MCF 10A (cell line): ENCODE measurements around the gene CSTA. TPM values are rescaled to one million over a fixed set of nuclear protein-coding genes. Genes with fewer than 3 reads are reported as not detected.

Experiments used
- BruUV-seq: library from RNA; stranded (reverse); fragments of 400-500 nt; replicated peaks from 2 replicates; lab custom pipeline; 2021; lab: Mats Ljungman, UMichigan
- CTCF ChIA-PET: fragments of 300-600 bp; sonication (Branson Sonifier 250); formaldehyde crosslinking; extraction: SDS; loops from one replicate; lab custom pipeline; 2021; ENCODE audit warnings: antibody characterized with exemption, inconsistent platforms; lab: Yijun Ruan, JAX
- POLR2A ChIA-PET: fragments of 300-600, 350-650 bp; sonication (Branson Sonifier 250); formaldehyde crosslinking; extraction: SDS; loops from one replicate; lab custom pipeline; 2020; ENCODE audit warnings: antibody characterized with exemption, inconsistent platforms; lab: Yijun Ruan, JAX
- DNase-seq: peaks from one replicate; pipeline ENCODE4 v3.0.0-alpha.2; 2018; ENCODE audit not compliant: unreplicated experiment
- H3K27ac Mint-ChIP-seq: one replicate; pipeline ENCODE4 v1.8.0; 2022; ENCODE audit warnings: mild to moderate bottlenecking, low read depth, mixed read lengths; ENCODE audit not compliant: unreplicated experiment
- H3K27me3 Mint-ChIP-seq: one replicate; pipeline ENCODE4 v1.8.0; 2022; ENCODE audit warnings: mixed read lengths; ENCODE audit not compliant: insufficient read depth, unreplicated experiment
- H3K36me3 Mint-ChIP-seq: one replicate; pipeline ENCODE4 v1.8.0; 2022; ENCODE audit warnings: mild to moderate bottlenecking, moderate library complexity, mixed read lengths; ENCODE audit not compliant: insufficient read depth, unreplicated experiment
- H3K4me1 Mint-ChIP-seq: one replicate; pipeline ENCODE4 v1.8.0; 2022; ENCODE audit warnings: mixed read lengths; ENCODE audit not compliant: insufficient read depth, unreplicated experiment
- H3K4me3 Mint-ChIP-seq: one replicate; pipeline ENCODE4 v1.8.0; 2022; ENCODE audit warnings: mild to moderate bottlenecking, moderate library complexity, mixed read lengths; ENCODE audit not compliant: unreplicated experiment
- H3K9me3 Mint-ChIP-seq: one replicate; pipeline ENCODE4 v1.8.0; 2022; ENCODE audit warnings: mixed read lengths; ENCODE audit not compliant: unreplicated experiment
- intact Hi-C: fragments of 100-400 bp; cut with micrococcal nuclease; formaldehyde crosslinking; loops from 2 replicates; pipeline ENCODE4 v1.14.1; 2022
- total RNA-seq: library from RNA; stranded (reverse); gene quantifications from 2 replicates; pipeline ENCODE4 v1.2.3, GENCODE V29; 2022
- TF ChIP-seq, protein P1 (sequence below): fragments of 200-600 bp; IDR thresholded peaks from one replicate; pipeline ENCODE4 v1.8.0; 2022; ENCODE audit warnings: antibody characterized with exemption, mild to moderate bottlenecking; ENCODE audit not compliant: unreplicated experiment

Gene CSTA
- total RNA-seq, 1 experiment from 2014 or later: 133 TPM

- ChIA-PET POLR2A (interaction anchor here (0.7 to 11.3 kb wide), 6 partner anchors 25 to 65 kb away, joined by 3 to 89 read pairs (median 4); partner anchors contain the start of genes FAM162A and MIX23), CTCF (interaction anchor here (0.6 to 7.9 kb wide), 7 partner anchors 25 to 256 kb away, joined by 3 to 165 read pairs (median 4); partner anchors contain the start of gene MIX23)
- Mint-ChIP-seq H3K36me3 (peaks cover 38% of the 10 kb centered on the region), H3K27me3 (no peaks in the 10 kb centered on the region), H3K4me3 (no peak overlapping the region), H3K27ac (no peak overlapping the region), H3K9me3 (no peaks in the 10 kb centered on the region), H3K4me1 (peaks cover 21% of the 10 kb centered on the region)
- DNase-seq: no peak
- intact Hi-C loops: loop anchor here (2.0 kb wide), 1 partner anchor 99 kb away; no protein-coding TSS in a partner anchor
- TF ChIP-seq, protein P1, sequence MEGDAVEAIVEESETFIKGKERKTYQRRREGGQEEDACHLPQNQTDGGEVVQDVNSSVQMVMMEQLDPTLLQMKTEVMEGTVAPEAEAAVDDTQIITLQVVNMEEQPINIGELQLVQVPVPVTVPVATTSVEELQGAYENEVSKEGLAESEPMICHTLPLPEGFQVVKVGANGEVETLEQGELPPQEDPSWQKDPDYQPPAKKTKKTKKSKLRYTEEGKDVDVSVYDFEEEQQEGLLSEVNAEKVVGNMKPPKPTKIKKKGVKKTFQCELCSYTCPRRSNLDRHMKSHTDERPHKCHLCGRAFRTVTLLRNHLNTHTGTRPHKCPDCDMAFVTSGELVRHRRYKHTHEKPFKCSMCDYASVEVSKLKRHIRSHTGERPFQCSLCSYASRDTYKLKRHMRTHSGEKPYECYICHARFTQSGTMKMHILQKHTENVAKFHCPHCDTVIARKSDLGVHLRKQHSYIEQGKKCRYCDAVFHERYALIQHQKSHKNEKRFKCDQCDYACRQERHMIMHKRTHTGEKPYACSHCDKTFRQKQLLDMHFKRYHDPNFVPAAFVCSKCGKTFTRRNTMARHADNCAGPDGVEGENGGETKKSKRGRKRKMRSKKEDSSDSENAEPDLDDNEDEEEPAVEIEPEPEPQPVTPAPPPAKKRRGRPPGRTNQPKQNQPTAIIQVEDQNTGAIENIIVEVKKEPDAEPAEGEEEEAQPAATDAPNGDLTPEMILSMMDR: no peak
- BruUV-seq: no TSS peak
These were observed 33.0 kb downstream of the CSTA start for GRCh38 chr3:122357828-122358702.

DNA sequence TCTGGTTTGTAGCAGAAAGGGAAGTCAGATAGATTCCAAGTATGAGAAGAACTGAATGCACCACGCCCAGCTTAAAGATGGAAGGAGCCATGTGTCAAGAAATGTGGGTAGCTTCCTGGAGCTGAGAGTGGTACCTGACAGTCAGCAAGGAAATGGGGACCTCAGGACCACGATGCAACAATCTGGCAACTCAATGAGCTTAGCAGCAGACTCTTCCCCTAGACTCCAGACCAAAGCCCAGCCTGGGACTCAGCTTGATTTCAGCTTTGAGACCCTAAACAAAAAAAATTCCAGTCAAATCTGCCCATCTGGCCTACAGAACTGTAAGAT, 33.6 kb downstream of the CSTA start:
- no TSS peak for BruUV-seq
- ChIA-PET CTCF (interaction anchor here (0.7 to 7.9 kb wide), 4 partner anchors 24 to 1795 kb away, joined by 3 to 165 read pairs (median 3); partner anchors contain the start of gene MIX23), POLR2A (interaction anchor here (0.7 to 11.3 kb wide), 4 partner anchors 16 to 52 kb away, joined by 3 to 89 read pairs (median 4); partner anchors contain the start of gene MIX23)
- Mint-ChIP-seq H3K27me3 (no peaks in the 10 kb centered on the region), H3K27ac (no peak overlapping the region), H3K4me3 (no peak overlapping the region), H3K36me3 (peaks cover 44% of the 10 kb centered on the region), H3K9me3 (no peaks in the 10 kb centered on the region), H3K4me1 (peaks cover 15% of the 10 kb centered on the region)
- intact Hi-C loops: no loop called here
- TF ChIP-seq, protein P1: no peak
- DNase-seq: no peak

- Mint-ChIP-seq H3K4me1 (no peaks in the 10 kb centered on the region), H3K27ac (no peak overlapping the region), H3K27me3 (no peaks in the 10 kb centered on the region), H3K36me3 (peaks cover 63% of the 10 kb centered on the region), H3K4me3 (no peak overlapping the region), H3K9me3 (no peaks in the 10 kb centered on the region)
- no TSS peak for BruUV-seq
- ChIA-PET CTCF (interaction anchor here (0.6 to 3.5 kb wide), 9 partner anchors 8 to 62 kb away, joined by 3 to 16 read pairs (median 4); partner anchors contain the start of gene FAM162A), POLR2A (interaction anchor here (0.6 to 6.7 kb wide), 5 partner anchors 9 to 53 kb away, joined by 3 to 61 read pairs (median 11); partner anchors contain the start of genes FAM162A, MIX23 and WDR5B)
- TF ChIP-seq, protein P1: no peak
- intact Hi-C loops: no loop called here
- DNase-seq: no peak
These were observed 37.0 kb downstream of the CSTA start for GRCh38 chr3:122362026-122362425.

- no TSS peak for BruUV-seq
- Mint-ChIP-seq H3K27me3 (no peaks in the 10 kb centered on the region), H3K4me1 (no peaks in the 10 kb centered on the region), H3K9me3 (no peaks in the 10 kb centered on the region), H3K4me3 (no peak overlapping the region), H3K36me3 (peaks cover 64% of the 10 kb centered on the region), H3K27ac (no peak overlapping the region)
- intact Hi-C loops: no loop called here
- ChIA-PET CTCF (interaction anchor here (0.7 to 1.2 kb wide), 3 partner anchors 9 to 58 kb away, joined by 3 to 4 read pairs (median 3); no protein-coding TSS in a partner anchor), POLR2A (interaction anchor here (0.5 to 6.7 kb wide), 4 partner anchors 11 to 60 kb away, joined by 3 to 61 read pairs (median 10); partner anchors contain the start of genes CSTA, FAM162A and MIX23)
- TF ChIP-seq, protein P1: no peak
- DNase-seq: no peak
These were observed 39.4 kb downstream of the CSTA start for GRCh38 chr3:122364490-122364889.
